Activated naive CD4-positive, alpha-beta T cell treated with anti-CD3 and anti-CD28 coated beads, Interleukin-2, amount 50 U/mL, for 24 hours (primary cell): Measurements from ENCODE around the gene OGFOD2.

Source experiments
- H3K27ac Mint-ChIP-seq: one replicate; pipeline ENCODE4 v1.8.0; 2021; ENCODE audit warnings: mild to moderate bottlenecking, mixed read lengths
- H3K27me3 Mint-ChIP-seq: one replicate; pipeline ENCODE4 v1.8.0; 2021; ENCODE audit warnings: mixed read lengths
- H3K36me3 Mint-ChIP-seq: one replicate; pipeline ENCODE4 v1.8.0; 2021; ENCODE audit warnings: mixed read lengths
- H3K4me1 Mint-ChIP-seq: one replicate; pipeline ENCODE4 v1.8.0; 2021; ENCODE audit warnings: mixed read lengths
- H3K4me3 Mint-ChIP-seq: one replicate; pipeline ENCODE4 v1.8.0; 2021; ENCODE audit warnings: mild to moderate bottlenecking, mixed read lengths
- H3K9me3 Mint-ChIP-seq: one replicate; pipeline ENCODE4 v1.8.0; 2021; ENCODE audit warnings: mixed read lengths

The OGFOD2 gene

DNA sequence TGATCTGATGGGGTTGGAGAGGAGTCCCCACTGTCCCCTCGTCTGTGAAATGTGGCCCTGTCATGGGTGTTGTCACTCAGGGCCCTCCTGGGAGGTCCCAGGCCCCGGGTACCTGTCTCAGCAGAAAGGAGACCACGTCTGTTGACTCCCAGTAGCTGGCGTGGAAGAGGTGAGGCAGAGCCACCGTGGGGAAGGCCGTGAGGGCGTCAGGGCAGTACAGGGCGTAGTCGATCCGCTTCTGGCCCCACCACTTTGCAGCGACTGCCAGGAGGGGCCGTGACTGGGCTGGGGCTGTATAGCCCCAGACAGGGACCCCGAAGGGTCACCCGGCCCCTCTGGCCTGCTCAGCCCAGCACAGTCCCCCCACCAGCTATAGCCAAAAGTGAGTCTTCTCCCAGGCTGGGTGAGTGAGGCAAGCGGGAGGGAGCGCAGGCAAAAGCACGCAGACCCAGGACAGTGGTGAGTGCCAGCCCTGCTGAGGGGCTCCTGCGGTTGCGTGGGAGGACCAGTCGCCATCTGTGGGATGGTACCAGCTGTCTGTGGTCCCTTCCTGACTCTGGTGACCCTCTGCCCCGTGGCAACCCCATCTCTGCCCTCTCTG lies 13.7 kb downstream of the OGFOD2 start:
- Mint-ChIP-seq H3K4me1 (peaks cover 7% of the 10 kb centered on the region), H3K4me3 (no peak overlapping the region), H3K9me3 (no peaks in the 10 kb centered on the region), H3K27me3 (no peaks in the 10 kb centered on the region), H3K36me3 (peaks cover 3% of the 10 kb centered on the region), H3K27ac (no peak overlapping the region)

DNA sequence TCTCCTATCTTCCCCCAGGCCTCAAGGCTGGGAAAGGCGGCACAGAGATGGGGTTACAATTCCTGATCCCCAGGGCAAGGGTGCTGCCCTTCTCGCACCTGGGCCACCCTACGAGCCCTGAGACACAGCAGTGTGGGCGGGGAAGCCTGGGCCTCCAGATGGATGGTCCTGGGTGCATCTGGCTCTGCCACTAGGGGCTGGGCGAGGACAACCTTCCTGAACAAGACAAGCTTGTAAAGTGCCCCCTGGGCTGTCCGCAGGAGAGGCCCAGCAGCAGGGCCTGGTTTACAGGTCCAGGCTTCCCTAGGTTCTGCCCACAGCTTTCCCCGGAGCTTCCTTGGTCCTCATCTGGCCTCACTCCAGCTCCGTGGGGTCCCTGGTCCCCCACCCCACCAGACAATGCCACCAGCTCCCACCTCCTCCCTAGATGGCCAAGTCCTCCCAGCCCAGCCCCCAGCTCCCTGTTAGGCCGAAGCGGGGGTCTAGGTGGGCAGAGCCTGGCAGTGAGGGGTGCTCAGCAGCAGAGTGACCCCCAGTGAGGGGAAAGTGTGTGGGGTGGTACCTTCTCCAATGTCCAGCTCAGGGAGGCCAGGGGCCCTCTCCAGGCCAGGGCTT lies 14.3 kb downstream of the OGFOD2 start:
- Mint-ChIP-seq H3K9me3 (no peaks in the 10 kb centered on the region), H3K27ac (no peak overlapping the region), H3K36me3 (peaks cover 3% of the 10 kb centered on the region), H3K4me3 (no peak overlapping the region), H3K4me1 (peaks cover 3% of the 10 kb centered on the region), H3K27me3 (no peaks in the 10 kb centered on the region)

DNA sequence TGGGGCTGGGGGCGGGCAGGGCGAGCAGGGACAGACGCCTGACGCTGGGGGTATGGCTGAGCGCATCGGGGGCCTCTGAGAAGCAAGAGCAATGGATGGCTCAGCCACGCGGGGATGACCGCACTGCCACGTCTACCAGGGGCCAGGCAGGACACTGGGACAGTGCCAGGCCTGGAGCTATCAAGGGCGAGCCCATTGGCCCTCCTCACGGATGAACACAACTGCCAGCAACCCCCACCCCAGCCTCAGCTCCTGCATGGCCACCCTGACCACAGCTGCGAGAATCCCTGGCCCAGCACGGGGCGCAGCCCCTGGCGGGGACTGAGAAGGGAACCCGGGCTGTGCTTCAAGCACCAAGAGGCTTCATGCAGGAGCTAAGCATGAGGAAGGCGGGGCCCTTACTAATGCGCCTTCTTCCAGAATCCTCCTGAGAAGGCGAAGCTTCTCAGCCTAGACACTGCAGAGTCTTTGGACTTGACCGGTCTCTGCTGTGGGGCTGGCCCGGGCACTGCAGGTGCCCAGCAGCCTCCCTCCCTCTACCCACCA lies 14.9 kb downstream of the OGFOD2 start:
- H3K27ac Mint-ChIP-seq = no peak overlapping the region
- H3K4me3 Mint-ChIP-seq = no peak overlapping the region
- H3K27me3 Mint-ChIP-seq = no peaks in the 10 kb centered on the region
- no peaks in the 10 kb centered on the region for H3K4me1 Mint-ChIP-seq
- no peaks in the 10 kb centered on the region for H3K9me3 Mint-ChIP-seq
- peaks cover 3% of the 10 kb centered on the region for H3K36me3 Mint-ChIP-seq

DNA sequence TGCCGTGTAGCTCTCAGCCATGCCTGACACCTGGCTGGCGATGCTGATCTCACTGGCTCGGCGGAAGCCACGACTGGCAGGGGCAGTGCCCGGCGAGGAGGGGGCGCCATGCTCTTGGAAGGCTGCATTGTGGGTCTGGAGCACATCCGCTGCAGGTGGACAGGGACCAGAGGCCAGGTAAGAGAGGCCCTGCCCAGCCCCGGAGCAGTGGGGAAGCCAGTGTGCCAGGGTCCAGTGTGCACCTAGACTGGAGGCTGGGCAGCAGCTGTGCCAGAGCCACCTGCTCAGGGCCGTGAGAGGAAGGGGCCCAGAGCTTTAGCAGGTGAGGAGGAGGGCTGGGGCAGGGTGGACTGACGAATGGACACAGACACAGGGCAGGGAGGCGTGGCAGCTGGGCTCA lies 15.5 kb downstream of the OGFOD2 start:
- H3K27me3 Mint-ChIP-seq = no peaks in the 10 kb centered on the region
- H3K9me3 Mint-ChIP-seq = no peaks in the 10 kb centered on the region
- H3K36me3 Mint-ChIP-seq = peaks cover 2% of the 10 kb centered on the region
- no peak overlapping the region for H3K4me3 Mint-ChIP-seq
- H3K4me1 Mint-ChIP-seq = no peaks in the 10 kb centered on the region
- H3K27ac Mint-ChIP-seq = no peak overlapping the region

DNA sequence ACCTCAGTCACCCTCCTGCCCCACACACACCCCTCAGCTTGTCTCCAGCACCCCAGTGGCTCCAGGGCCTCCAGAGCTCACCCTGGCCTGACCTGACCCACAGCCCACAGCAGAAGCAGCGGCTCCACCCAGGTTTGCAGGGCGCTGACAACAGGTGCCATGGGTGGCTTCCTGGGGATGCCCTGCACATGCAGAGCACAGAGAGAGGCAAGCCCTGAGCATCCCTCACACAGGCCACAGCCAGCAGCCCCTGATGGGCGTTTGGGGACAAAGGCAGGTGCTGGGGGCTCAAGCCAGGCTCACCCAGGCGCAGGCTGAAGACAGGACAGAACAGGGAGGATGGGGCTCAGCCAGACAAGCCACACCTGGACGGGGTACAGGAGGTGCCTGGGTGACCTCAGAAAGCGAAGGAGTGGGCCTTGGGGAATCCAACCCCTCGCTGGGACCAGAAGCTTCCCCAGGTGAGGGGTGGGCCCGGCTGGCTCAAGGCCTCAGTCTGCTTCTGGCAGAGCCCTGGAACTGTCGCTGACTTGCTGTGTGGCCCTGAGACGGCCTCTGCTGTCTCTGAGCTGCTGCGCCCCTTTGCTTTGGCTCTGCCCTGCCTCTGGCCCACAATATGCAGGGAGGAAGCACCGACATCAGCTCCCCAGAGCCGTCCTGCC lies 16.0 kb downstream of the OGFOD2 start:
- Mint-ChIP-seq H3K9me3 (no peaks in the 10 kb centered on the region), H3K27me3 (no peaks in the 10 kb centered on the region), H3K27ac (no peak overlapping the region), H3K4me1 (no peaks in the 10 kb centered on the region), H3K36me3 (peaks cover 2% of the 10 kb centered on the region), H3K4me3 (no peak overlapping the region)

DNA sequence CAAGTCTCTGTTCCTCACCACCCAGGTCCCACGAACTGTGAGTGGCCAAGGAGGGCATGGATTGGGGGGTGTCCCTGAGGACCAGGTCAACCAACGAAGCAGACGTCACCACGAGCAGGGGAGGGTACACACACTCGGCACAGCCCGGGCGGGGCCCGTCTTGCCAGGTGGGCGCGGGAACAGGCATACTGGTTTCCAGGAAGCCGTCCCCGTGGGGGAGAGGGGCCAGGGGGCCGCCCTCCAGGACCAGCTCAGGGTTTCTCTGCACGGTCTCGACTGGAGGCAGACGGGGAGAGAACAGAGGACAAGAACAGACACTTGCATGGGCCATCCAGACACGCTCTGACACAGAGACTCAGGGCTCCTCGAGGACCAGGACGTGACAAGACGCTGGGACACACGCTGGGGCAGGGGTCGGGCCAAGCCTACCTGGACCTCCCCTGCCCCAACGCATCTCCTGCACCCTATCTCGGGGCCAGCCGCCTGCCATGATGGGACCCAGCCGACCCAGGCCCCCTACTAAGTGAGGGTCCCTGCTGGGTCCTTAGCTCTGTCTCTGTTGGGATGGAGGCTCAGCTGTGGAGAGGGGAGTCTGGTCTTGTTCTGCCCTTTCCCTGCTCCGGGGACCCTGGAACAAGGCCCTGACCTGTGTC lies 16.7 kb downstream of the OGFOD2 start:
- no peaks in the 10 kb centered on the region for H3K9me3 Mint-ChIP-seq
- H3K27ac Mint-ChIP-seq = no peak overlapping the region
- H3K27me3 Mint-ChIP-seq = no peaks in the 10 kb centered on the region
- H3K4me1 Mint-ChIP-seq = no peaks in the 10 kb centered on the region
- H3K4me3 Mint-ChIP-seq = no peak overlapping the region
- H3K36me3 Mint-ChIP-seq = peaks cover 2% of the 10 kb centered on the region

DNA sequence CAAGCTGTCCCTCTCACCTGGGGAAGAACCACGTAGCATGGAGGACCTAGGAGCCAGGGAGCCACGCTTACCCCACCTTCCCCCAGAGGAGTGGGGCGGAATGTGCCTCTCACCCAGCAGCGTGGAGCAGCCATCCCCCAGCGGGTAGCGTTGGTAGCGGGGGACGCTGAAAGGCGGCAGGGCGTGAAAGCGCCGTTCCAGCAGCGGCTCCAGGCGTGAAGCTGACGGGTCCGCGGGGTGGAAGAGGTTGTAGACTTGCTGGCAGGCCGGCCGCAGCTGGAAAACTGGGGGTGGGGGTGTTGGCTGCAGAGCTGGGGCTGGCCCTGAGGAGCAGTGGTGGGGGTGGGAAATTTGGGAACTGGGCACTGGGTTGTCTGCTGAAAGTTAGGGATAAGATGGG lies 17.3 kb downstream of the OGFOD2 start:
- no peaks in the 10 kb centered on the region for H3K27me3 Mint-ChIP-seq
- no peaks in the 10 kb centered on the region for H3K4me1 Mint-ChIP-seq
- no peak overlapping the region for H3K4me3 Mint-ChIP-seq
- peaks cover 2% of the 10 kb centered on the region for H3K36me3 Mint-ChIP-seq
- H3K27ac Mint-ChIP-seq = no peak overlapping the region
- no peaks in the 10 kb centered on the region for H3K9me3 Mint-ChIP-seq

DNA sequence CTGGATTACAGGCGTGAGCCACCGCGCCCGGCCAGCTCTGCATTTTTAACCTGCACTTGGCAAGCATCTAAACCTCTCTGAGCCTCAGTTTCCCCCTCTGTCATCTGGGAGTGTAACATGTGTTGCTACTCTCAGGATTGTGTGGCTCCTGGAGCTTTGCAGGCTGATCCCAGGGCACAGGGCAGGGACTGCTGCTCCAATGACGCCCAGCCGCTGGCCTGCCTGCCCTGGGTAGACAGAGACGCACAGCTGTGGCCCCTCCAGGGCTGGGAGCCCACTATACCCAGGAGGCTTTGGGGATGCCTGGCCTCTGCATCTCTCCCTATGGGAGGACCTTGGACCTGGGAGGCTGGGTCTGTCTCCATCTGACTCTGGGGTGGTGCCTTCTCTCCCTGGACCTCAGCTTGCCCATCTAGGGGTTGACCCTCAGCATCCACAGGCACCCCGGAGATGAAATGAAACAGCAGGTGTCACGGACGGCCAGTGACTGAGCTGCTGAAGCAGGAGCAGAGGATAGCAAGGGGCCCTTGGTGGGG lies 19.2 kb downstream of the OGFOD2 start:
- Mint-ChIP-seq H3K27ac (no peak overlapping the region), H3K4me1 (no peaks in the 10 kb centered on the region), H3K36me3 (peaks cover 2% of the 10 kb centered on the region), H3K9me3 (no peaks in the 10 kb centered on the region), H3K4me3 (no peak overlapping the region), H3K27me3 (no peaks in the 10 kb centered on the region)

DNA sequence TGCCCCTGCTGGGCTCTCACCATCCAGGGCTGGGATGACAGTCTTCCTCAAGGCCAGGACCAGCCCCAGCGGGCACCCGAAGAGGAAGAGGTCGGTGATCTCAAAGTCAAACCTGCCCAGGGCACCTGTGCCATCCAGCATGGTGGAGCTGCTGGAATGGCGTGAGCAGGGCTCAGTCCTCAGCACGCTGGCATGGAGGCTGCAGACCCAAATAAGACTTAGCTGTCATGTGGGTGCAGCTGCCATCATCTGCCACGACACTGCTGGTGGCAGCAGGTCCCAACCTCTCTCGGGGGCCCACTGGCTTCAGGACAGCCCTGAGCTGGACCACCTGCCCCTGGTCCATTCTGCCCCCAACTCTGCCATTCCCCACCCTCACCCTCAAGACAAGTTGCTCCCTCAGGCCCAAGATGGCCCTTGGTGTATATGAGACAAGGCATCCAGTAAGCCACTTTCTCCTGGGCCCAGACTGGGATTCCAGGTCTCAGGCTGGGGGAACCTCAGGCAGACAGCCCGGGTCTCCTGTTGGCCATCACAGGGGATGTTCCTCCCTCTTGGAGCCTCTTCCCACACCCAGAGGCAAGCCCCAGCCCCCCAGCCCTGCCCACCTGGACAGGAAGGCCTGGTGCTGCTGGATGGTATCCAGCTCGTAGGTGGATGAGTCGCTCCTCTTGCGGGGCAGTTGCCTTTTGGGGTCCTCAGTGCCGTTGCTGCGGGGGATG lies 19.9 kb downstream of the OGFOD2 start:
- no peaks in the 10 kb centered on the region for H3K27me3 Mint-ChIP-seq
- H3K4me1 Mint-ChIP-seq = no peaks in the 10 kb centered on the region
- peaks cover 2% of the 10 kb centered on the region for H3K36me3 Mint-ChIP-seq
- H3K4me3 Mint-ChIP-seq = no peak overlapping the region
- H3K9me3 Mint-ChIP-seq = no peaks in the 10 kb centered on the region
- no peak overlapping the region for H3K27ac Mint-ChIP-seq

DNA sequence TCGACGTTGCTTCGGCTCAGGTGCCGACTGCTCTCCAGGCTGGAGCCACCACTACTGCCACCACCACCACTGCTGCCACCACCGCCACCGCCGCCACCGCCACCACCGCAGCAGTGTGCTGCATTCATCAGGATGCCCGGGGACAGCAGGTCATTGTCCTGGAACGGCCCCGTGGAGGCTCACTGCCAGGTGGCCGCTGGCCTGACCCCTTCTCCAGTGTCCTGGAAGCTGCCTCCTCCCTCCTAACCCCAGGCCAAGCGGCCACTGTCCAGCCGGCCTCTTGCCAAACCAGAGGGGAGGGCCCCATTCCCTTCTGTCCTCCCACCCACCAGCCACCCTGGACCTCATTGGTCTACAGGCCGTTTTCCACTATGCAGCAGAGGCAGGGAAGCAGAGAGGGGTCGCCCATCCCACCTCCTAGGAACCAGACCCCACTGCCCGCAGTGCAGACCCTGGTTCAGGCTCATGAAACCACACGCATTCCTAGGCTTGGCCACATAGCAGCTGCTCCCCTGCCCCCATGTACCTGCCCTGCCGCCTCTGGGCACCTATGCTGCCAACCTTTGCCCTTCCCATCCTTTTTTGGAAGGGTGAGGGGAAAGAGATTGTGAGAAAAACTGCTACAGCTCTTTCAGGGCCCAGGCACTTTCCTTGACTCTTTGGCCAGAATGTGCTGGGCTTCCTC lies 20.6 kb downstream of the OGFOD2 start:
- H3K9me3 Mint-ChIP-seq = no peaks in the 10 kb centered on the region
- no peaks in the 10 kb centered on the region for H3K4me1 Mint-ChIP-seq
- H3K4me3 Mint-ChIP-seq = no peak overlapping the region
- peaks cover 2% of the 10 kb centered on the region for H3K36me3 Mint-ChIP-seq
- no peak overlapping the region for H3K27ac Mint-ChIP-seq
- H3K27me3 Mint-ChIP-seq = no peaks in the 10 kb centered on the region

DNA sequence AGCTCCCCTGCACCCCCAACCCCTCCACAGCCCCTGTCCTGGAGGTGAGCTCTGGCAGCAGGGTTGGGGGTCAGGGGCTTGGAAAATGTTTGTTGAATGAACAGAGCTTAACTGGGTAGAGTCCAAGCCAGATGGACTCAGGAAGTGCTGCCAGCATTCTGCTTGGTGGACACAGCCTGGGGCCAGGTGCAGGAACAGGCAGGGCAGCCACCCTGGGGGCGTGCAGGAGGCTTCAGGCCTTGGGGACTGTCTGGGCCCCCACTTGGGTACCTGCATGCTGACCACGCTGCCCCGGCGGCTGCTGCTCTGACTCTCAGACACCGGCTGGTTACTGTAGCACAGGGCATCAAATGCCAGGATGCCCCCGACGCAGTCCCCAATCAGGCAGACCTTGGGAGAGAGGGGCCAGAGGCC lies 21.2 kb downstream of the OGFOD2 start:
- H3K27me3 Mint-ChIP-seq = no peaks in the 10 kb centered on the region
- no peak overlapping the region for H3K4me3 Mint-ChIP-seq
- H3K9me3 Mint-ChIP-seq = no peaks in the 10 kb centered on the region
- no peak overlapping the region for H3K27ac Mint-ChIP-seq
- no peaks in the 10 kb centered on the region for H3K4me1 Mint-ChIP-seq
- peaks cover 2% of the 10 kb centered on the region for H3K36me3 Mint-ChIP-seq

DNA sequence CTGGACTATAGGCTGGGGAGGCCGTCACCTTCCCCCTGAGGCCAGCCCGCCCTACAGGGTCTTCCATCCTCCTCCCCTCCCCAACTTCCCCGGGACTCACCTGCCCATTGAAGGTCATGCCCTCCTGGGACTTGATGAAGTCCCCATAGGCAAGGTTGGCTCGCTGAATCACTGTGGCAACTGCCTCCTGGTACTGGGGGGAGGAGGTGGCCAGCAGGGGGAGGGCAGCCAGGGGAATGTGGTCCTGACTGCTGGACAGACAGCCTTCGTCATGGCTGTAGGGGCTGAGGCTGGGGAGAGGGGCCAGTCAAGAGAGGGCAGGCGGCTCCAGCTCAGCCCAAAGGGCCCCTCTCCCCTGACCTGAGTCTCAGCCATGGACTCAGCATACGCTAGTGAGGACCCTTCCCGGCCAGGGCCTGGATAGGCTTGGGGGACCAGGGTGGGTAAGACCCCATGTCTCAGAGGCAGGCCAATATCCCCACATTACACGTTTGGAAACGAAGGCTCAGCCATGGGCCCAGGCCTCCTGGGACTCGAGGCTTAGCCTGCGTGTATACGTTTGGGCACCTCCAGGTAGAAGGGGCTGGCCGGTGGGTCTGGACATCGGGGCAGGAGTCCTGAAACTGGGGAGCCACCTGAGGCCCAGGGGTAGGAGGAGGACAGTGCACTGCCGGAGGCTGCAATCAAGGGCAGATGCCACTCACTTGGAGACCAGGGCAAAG lies 21.7 kb downstream of the OGFOD2 start:
- Mint-ChIP-seq H3K27me3 (no peaks in the 10 kb centered on the region), H3K9me3 (no peaks in the 10 kb centered on the region), H3K4me1 (no peaks in the 10 kb centered on the region), H3K27ac (peak overlapping the region; percentile 30), H3K4me3 (no peak overlapping the region), H3K36me3 (peaks cover 2% of the 10 kb centered on the region)

DNA sequence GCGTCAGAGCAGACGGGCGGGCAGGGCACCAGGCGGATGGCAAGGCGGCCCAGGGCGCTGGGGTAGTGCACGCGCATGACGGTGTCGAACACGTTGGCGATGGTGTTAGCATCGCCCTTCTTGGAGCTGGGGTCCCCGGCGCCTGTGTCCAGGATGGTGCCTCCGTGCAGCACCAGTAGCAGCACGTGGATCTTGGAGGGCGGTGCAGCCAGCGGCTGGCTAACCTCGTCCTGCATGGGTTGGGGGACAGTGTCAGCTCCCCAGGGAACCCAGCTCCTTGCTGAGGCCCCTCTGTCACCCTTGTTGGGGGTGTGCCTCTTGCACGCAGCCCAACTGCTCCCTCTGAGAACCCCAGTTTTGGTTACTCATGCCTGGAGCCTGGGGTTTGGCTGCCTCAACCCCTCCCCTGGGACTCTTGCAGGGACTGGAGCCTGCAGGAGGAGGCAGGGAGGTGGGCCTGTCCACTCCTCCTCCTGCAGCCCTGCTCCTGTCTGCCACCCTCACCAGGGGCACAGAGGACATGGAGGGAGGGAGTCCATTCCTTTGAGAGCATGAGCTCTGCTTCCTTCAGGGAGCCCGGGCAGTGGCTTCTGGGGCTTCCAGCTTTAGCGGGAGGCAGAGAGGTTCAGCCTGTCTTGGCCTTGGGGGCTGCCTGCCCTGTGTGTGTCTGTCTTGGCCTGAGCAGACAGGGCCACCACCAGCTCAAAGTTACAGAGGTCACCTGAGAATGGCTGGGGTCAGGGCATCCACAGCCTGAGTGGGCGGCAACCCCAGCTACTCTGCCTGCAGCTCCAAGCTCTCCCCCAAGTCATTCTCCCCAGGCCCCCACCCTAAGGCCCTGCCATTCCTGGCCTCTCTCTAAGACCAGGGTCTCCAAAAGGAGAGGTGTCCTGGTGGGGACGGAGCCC lies 22.6 kb downstream of the OGFOD2 start:
- Mint-ChIP-seq H3K27ac (no peak overlapping the region), H3K27me3 (no peaks in the 10 kb centered on the region), H3K36me3 (peaks cover 1% of the 10 kb centered on the region), H3K4me3 (no peak overlapping the region), H3K4me1 (no peaks in the 10 kb centered on the region), H3K9me3 (no peaks in the 10 kb centered on the region)
